Colon (tissue), 2 donors: ENCODE data around the gene SRL.

ENCODE experiments used
- FAIRE-seq: peaks from 2 replicates; lab custom pipeline; 2012; peaks lifted over from hg19 to GRCh38; lab: Jason Lieb, UNC
- donor health status: control.
- donor health status: control.

The SRL gene

GRCh38 chr16:4200781-4201137 lies 41.1 kb downstream of the SRL start:
- FAIRE-seq = no peak

- FAIRE-seq = no peak
These were observed 41.7 kb downstream of the SRL start for GRCh38 chr16:4200000-4200780.

- FAIRE-seq = no peak
These were observed 43.1 kb downstream of the SRL start for GRCh38 chr16:4198816-4199215.

DNA sequence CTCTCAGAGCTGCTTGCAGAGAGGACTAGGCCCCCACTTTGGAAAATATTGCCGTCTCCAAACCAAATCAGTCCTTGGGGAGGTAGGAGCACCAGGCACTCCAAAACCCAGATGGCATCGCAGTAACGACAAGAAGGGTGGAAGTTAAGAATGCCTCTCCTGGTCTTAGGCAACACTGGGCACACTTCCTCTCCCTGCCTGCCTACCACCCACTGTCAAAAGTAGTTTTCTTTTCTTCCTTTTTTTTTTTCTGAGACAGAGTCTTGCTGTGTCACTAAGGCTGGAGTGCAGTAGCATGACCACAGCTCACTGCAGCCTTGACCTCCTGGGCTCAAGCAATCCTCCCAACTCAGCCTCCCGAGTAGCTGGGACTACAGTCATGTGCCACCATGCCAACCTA lies 47.2 kb downstream of the SRL start:
- no peak for FAIRE-seq

DNA sequence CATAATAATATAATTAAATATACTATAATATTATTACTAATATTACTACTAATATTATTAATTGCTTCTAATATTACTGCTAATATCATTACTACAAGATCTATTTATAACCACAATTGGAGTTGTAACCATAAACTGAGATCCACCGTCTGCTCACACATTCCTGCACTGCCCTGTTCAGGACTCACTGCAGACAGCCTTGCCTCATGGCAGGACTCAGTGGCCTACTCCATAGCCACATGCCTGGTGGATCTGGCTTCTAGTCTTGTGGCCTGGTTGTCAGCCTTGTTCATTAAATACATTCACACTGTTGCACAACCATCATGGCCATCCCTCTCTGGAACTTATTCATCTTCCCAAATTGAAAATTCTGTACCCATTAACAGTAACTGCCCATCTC lies 48.0 kb downstream of the SRL start:
- FAIRE-seq = no peak

- FAIRE-seq = no peak
These were observed 49.7 kb downstream of the SRL start for GRCh38 chr16:4192206-4192605.

GRCh38 chr16:4190712-4191333 lies 51.1 kb downstream of the SRL start:
- FAIRE-seq = no peak

DNA sequence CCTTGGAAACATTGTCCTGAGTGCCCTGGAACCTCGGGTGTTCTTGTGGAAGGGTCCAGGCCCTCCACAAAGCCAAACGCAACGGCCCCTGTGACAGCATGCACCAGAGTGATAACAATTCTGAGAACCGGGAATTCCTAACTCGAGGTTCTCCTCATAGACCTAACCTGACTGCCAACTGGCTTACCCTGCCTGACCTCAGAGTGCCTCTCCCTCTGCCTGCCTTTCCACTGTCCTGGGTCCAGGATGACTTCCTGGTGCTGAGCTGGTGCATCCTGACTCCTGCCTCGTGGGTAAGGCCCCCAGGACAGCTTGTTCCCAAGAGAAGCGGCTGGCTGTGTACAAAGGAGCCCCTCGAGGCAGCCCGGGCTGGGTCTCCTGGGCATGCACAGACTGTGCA lies 51.8 kb downstream of the SRL start:
- no peak for FAIRE-seq

- FAIRE-seq = no peak
These were observed 57.7 kb downstream of the SRL start for GRCh38 chr16:4184038-4184702.

- FAIRE-seq = no peak
These were observed 58.4 kb downstream of the SRL start for GRCh38 chr16:4183237-4184037.

DNA sequence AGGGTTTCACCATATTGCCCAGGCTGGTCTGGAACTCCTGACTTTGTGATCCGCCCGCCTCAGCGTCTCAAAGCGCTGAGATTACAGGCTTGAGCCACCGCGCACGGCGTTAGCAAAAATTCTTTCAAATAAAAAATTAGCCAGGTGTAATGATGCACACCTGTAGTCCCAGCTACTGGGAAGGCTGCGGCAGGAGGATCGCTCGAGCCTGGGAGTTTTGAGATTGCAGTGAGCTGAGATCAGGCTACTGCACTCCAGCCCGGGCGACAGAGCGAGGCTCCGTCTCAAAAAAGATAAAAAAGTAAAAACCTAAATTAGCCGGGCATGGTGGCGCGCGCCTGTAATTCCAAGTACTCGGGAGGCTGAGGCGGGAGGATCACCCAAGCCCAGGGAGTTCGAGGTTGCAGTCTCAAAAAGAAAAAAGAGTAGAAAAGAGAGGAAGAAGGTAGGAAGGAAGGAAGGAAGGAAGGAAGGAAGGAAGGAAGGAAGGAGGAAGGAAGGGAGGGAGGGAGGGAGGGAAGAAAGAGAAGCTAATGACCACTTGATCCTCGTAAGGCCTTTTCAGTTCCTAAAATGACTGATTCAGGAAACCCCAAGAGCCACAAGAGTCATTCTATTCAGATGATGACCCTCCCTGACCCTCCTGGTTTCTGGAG lies 59.2 kb downstream of the SRL start:
- FAIRE-seq = no peak

GRCh38 chr16:4180511-4180910 lies 61.4 kb downstream of the SRL start:
- no peak for FAIRE-seq

DNA sequence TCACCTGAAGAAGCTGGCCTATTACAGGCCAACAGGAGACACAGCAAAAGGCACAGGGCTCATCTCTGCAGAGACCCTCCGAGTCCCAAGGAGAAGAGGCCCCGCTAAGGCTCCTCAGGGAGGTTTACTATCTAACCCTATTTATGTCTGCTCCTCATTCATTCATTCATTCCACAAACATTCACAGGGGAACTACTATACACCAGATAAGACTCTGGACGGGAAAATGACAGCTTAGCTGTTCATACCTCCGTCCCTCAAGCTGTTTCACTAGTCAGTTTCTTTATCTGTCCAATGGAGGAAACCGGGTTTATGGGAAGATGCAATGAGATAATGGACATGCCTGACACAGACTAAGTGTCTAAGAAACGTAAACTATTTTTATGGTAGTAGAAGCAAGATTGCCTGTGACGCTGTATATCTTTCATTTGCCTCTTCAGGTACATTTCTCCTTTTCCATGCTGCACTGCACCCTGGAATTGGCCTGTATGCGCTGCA lies 62.1 kb downstream of the SRL start:
- FAIRE-seq = no peak

GRCh38 chr16:4179020-4179419 lies 62.9 kb downstream of the SRL start:
- no peak for FAIRE-seq

DNA sequence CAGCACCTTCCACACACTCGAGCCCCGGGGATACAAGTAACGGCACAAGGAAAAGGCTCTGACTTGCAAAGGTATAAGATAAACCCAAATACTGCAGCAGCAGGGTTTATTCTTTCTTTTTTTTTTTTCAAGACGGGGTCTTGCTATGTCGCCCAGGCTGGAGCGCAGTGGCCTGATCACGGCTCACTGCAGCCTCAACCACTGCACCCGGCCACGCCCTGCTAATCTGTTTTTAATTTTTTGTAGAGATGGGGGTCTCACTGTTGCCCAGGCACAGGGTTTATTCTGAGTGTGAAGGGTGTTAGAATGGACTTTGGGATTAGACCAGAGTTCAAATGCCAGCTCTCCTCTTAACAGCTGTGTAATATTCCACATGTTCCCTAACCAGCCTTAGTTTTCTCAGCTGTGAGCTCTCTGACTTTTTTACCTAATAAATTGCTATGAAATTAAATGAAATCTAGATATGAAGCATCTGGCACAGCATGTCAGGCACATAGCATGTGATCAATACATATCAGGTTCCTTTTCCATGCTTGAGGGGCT lies 63.3 kb downstream of the SRL start:
- no peak for FAIRE-seq

GRCh38 chr16:4176906-4177417 lies 64.9 kb downstream of the SRL start:
- FAIRE-seq = no peak

- FAIRE-seq = no peak
These were observed 66.0 kb downstream of the SRL start for GRCh38 chr16:4175849-4176248.

DNA sequence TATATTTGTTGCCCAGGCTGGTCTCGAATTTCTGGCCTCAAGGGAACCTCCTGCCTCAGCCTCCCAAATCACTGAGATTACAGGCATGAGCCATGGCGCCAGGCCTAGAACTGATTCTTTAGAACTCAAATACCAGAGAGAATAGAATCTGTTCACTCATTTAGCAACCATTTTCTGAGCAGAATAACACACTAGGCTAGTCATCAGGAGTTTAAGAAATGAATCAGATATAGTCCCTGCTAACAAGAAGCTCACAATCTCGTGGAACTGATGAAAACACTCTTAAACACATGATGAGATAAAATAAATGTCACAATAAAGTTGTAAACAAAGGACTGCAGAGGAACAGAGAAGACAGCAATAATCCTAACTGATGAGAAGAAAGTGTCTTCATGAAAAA lies 69.8 kb downstream of the SRL start:
- no peak for FAIRE-seq

DNA sequence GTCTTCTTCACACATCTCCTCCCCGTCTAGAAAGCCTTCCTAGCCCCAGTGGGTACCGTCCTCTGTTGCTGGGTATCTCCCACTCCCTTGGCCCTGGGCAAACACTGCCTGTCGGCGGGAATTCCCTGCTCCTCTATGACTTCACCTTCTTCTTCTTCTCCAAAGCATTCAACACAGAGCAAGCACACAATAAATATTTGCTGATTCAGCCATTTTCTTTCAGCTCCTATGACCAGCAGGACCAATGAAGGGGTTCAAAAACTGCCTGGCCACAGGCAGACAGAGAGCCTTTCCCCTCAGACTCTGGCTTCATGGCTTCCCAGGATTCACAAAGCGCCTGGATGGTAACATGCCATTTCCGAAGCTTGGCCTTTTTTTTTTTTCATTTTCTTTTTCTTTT lies 72.5 kb downstream of the SRL start:
- no peak for FAIRE-seq

- FAIRE-seq = no peak
These were observed 75.1 kb downstream of the SRL start for GRCh38 chr16:4166821-4167220.

DNA sequence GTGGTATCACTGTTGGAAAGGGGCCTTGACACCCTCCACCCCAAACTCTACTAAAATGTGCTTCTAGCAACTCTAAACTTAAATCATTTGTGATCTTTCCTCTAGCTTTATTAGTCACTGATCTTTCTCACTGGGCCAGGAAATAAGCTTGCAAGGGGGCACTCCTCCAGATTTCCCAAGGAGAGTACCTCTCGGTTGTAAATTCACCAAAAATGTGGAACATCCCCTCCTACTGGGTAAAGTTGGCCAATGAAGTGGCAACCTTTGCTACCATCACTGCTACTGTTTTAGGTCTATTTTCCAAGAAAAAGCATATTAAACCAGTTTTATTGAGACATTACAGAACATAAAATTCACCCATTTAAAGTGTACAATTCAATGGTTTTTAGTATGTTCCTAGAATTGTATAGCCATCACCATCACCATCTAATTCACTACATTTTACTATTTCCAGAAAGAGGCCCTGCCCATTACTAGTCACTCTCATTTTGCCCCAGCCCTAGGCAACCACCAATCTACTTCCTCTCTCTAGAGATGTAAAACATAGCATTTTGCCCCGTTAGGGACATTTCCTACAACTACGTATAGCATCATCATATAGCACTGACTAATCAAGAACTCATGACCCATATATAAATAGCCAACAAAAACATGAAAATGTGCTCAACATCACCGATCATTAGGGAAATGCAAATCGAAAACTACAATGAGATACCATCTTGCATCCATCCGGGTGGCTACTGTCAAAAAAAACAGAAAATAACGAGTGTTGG lies 81.0 kb downstream of the SRL start:
- no peak for FAIRE-seq
